Activated CD4-positive, alpha-beta T cell treated with anti-CD3 and anti-CD28 coated beads for 36 hours (primary cell): Measurements from ENCODE around the gene CLCA4. TPM values are rescaled to one million over a fixed set of nuclear protein-coding genes. Genes with fewer than 3 reads are reported as not detected.
"Not testable (repeated sequence)": the region's sequence is repeated elsewhere in the genome, so short reads cannot be mapped to it uniquely, and the experiment has no call there.

Experiments
- ATAC-seq: fragments of 200-7000 bp; cut with Tn5 transposase; one replicate; pipeline ENCODE4 v1.10.0; 2021; ENCODE audit warnings: mild to moderate bottlenecking, moderate library complexity
- CTCF ChIA-PET: fragments of 350-600 bp; sonication (Branson Sonifier 250); formaldehyde crosslinking; loops from one replicate; lab custom pipeline; 2021; ENCODE audit warnings: antibody characterized with exemption; lab: Charles Lee
- POLR2A ChIA-PET: fragments of 350-600 bp; sonication (Branson Sonifier 250); formaldehyde crosslinking; loops from one replicate; lab custom pipeline; 2021; ENCODE audit warnings: antibody characterized with exemption, inconsistent platforms; lab: Charles Lee
- DNase-seq: peaks from one replicate; pipeline ENCODE4 v3.0.0-alpha.2; 2020
- H3K27ac Mint-ChIP-seq: one replicate; pipeline ENCODE4 v1.8.0; 2021; ENCODE audit warnings: mixed read lengths
- H3K27me3 Mint-ChIP-seq: one replicate; pipeline ENCODE4 v1.8.0; 2021; ENCODE audit warnings: mixed read lengths
- H3K36me3 Mint-ChIP-seq: one replicate; pipeline ENCODE4 v1.8.0; 2021; ENCODE audit warnings: low read depth, mixed read lengths
- H3K4me1 Mint-ChIP-seq: one replicate; pipeline ENCODE4 v1.8.0; 2021; ENCODE audit warnings: mixed read lengths
- H3K4me3 Mint-ChIP-seq: one replicate; pipeline ENCODE4 v1.8.0; 2021; ENCODE audit warnings: mild to moderate bottlenecking, moderate library complexity, mixed read lengths
- H3K9me3 Mint-ChIP-seq: one replicate; pipeline ENCODE4 v1.8.0; 2021; ENCODE audit warnings: low read depth, mixed read lengths
- intact Hi-C, 2 experiments: fragments of 100-400 bp; cut with DNase I in 1 of 2; cut with micrococcal nuclease in 1 of 2; formaldehyde crosslinking; loops; one replicate each; pipeline versions ENCODE4 v1.14.2 to v1.15.1; 2022 to 2024; cut with DNase I, micrococcal nuclease
- total RNA-seq, 2 experiments: library from RNA; stranded (reverse); gene quantifications; one replicate each; pipeline ENCODE4 v1.2.3, GENCODE V29; 2021

CLCA4 gene, protein sequence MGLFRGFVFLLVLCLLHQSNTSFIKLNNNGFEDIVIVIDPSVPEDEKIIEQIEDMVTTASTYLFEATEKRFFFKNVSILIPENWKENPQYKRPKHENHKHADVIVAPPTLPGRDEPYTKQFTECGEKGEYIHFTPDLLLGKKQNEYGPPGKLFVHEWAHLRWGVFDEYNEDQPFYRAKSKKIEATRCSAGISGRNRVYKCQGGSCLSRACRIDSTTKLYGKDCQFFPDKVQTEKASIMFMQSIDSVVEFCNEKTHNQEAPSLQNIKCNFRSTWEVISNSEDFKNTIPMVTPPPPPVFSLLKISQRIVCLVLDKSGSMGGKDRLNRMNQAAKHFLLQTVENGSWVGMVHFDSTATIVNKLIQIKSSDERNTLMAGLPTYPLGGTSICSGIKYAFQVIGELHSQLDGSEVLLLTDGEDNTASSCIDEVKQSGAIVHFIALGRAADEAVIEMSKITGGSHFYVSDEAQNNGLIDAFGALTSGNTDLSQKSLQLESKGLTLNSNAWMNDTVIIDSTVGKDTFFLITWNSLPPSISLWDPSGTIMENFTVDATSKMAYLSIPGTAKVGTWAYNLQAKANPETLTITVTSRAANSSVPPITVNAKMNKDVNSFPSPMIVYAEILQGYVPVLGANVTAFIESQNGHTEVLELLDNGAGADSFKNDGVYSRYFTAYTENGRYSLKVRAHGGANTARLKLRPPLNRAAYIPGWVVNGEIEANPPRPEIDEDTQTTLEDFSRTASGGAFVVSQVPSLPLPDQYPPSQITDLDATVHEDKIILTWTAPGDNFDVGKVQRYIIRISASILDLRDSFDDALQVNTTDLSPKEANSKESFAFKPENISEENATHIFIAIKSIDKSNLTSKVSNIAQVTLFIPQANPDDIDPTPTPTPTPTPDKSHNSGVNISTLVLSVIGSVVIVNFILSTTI
- total RNA-seq: not detected

DNA sequence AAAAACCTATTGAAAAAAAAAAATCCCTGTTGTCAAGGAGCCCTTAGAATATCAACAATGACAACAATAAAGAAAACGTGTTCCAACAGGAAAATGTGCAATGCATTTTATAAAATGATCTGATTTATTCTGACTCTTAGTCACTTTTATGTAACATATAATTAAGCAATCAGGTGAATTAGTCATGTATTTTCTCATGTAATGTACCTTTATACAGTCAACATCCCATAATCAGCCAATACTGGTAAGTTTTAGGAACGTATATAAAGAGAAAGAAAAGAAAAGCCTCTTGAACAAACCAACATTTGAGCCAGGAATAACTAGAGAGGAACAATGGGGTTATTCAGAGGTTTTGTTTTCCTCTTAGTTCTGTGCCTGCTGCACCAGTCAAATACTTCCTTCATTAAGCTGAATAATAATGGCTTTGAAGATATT is at the start of gene CLCA4:
CLCA4 (plus strand) TSS at position 292 of the 435 bp plus-strand sequence; CDS start at position 334, 42 bp downstream.
- no peak for ATAC-seq
- Mint-ChIP-seq H3K27me3 (peaks cover 6% of the 10 kb centered on the region), H3K4me1 (no peaks in the 10 kb centered on the region), H3K4me3 (no peak within 1 kb of the TSS), H3K27ac (no peak within 1 kb of the TSS), H3K36me3 (no peaks in the 10 kb centered on the region), H3K9me3 (no peaks in the 10 kb centered on the region)
- CTCF ChIA-PET: no interaction called here
- intact Hi-C loops: no loop called here
- POLR2A ChIA-PET: no interaction called here
- no peak for DNase-seq

DNA sequence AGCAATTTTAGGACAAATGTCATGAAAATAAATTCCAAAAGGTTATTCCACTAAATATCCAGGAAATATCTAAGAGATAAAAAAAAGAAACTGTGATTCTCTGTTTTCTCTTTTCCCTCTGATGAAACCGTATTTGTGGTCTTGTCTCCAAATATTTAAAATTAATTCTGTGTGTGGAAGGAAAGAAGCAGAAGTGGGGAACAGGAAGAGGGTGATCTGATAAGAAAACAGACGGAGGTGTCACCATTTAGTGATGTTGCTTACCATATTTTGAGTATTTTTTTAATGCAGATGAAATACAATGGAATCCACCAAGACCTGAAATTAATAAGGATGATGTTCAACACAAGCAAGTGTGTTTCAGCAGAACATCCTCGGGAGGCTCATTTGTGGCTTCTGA is 48.6 kb upstream of the CLCA4 start:
- intact Hi-C loops: no loop called here
- no peak overlapping the region for H3K27ac Mint-ChIP-seq
- no peaks in the 10 kb centered on the region for H3K36me3 Mint-ChIP-seq
- peaks cover 4% of the 10 kb centered on the region for H3K27me3 Mint-ChIP-seq
- H3K9me3 Mint-ChIP-seq: no peaks in the 10 kb centered on the region
- H3K4me1 Mint-ChIP-seq: peaks cover 5% of the 10 kb centered on the region
- DNase-seq (no peak), ATAC-seq (no peak)
- CTCF ChIA-PET: interaction anchor here (1.0 to 5.0 kb wide), 7 partner anchors 9 to 233 kb away, joined by 3 to 37 read pairs (median 8); no protein-coding TSS in a partner anchor
- H3K4me3 Mint-ChIP-seq: no peak overlapping the region
- POLR2A ChIA-PET: no interaction called here

DNA sequence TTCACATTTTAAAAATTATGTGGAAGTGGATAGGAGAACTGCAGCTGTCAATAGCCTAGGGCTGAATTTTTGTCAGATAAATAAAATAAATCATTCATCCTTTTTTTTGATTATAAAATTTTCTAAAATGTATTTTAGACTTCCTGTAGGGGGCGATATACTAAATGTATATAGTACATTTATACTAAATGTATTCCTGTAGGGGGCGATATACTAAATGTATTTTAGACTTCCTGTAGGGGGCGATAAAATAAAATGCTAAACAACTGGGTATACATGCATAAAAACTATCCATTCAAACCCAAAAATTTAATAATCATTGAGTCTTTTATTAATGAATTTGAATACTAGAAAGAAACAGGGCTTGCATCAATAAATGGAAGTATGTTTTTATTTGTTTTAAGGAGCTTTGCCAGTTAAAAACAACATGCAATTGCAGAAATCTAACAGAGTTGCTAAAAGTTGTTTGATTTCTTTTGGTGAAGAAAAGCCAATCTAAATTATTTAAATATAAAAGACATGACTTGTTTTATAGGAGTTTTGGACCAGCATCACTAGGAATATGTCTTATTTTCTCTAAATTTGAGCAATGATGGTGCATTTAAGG is 46.8 kb upstream of the CLCA4 start:
- CTCF ChIA-PET: interaction anchor here (0.6 to 5.0 kb wide), 46 partner anchors 8 to 420 kb away, joined by 3 to 37 read pairs (median 4); partner anchors contain the start of genes CLCA2, ODF2L and SH3GLB1
- DNase-seq: no peak

DNA sequence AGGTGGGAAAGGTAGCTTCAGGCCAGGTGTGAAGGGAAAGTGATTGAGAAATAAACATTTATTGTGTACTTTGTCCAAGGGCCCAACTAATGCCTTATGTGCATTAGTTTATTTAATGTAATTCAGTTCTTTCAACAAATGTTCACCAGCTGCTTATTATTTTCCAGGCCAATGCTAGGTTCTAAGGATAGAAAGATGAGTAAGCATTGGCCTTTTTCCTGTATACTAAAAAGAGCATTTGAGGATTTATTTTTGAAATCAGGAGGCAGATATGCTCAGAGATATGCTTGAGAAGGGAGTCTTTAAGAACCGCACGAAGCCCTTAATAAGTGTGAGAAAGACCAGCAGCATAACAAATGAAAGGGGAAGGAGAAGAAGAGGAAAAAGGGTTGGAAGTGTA is 46.2 kb upstream of the CLCA4 start:
- no peaks in the 10 kb centered on the region for H3K36me3 Mint-ChIP-seq
- ATAC-seq (no peak), DNase-seq (no peak)
- CTCF ChIA-PET: interaction anchor here (0.6 to 5.0 kb wide), 34 partner anchors 9 to 311 kb away, joined by 3 to 37 read pairs (median 4); partner anchors contain the start of genes CLCA2, ODF2L and SH3GLB1
- POLR2A ChIA-PET: no interaction called here
- peaks cover 8% of the 10 kb centered on the region for H3K27me3 Mint-ChIP-seq
- no peak overlapping the region for H3K4me3 Mint-ChIP-seq
- intact Hi-C loops: loop anchor here (1.0 to 10.0 kb wide), 6 partner anchors 103 to 584 kb away; partner anchors contain the start of genes ODF2L (in 2 of the 2) and SH3GLB1 (in 1 of the 2)
- H3K9me3 Mint-ChIP-seq: no peaks in the 10 kb centered on the region
- no peak overlapping the region for H3K27ac Mint-ChIP-seq
- peaks cover 5% of the 10 kb centered on the region for H3K4me1 Mint-ChIP-seq

More for the DNA sequence above, 46.8 kb upstream of the CLCA4 start:
- ATAC-seq: peak; percentile 37
- POLR2A ChIA-PET: no interaction called here
- intact Hi-C loops: loop anchor here (1.0 to 10.0 kb wide), 6 partner anchors 103 to 585 kb away; partner anchors contain the start of genes ODF2L (in 2 of the 2) and SH3GLB1 (in 1 of the 2)
- Mint-ChIP-seq H3K9me3 (no peaks in the 10 kb centered on the region), H3K27me3 (peaks cover 8% of the 10 kb centered on the region), H3K27ac (no peak overlapping the region), H3K4me3 (no peak overlapping the region), H3K4me1 (peaks cover 5% of the 10 kb centered on the region), H3K36me3 (no peaks in the 10 kb centered on the region)

DNA sequence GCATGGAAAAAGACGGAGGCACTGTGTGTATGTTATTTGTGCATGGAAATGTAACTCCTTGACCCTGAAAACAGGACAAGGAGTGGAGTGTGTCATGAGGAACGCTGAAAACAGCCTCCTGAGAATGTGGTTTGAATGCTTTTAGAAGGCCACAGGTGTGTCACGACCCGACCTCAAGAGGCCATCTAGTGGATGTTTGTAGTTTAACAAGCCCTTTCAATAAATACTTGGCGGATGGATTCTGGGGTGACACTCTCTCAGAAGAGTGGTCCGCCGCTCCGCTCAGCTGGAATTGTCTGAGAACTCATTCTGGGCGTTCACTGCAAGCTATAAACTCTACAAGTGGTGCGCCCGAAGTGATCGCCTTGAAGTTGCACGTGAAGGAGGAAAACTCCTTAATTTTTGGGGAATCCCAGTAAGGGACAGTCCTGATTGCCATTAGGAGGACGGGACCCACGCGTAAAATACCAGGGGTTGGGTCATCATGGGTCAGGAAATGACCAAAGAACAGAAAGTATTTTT is 44.7 kb upstream of the CLCA4 start:
- H3K36me3 Mint-ChIP-seq, H3K4me1 Mint-ChIP-seq, POLR2A ChIA-PET, H3K27me3 Mint-ChIP-seq, H3K9me3 Mint-ChIP-seq: not testable (repeated sequence)
- peak overlapping the region; percentile 61 for H3K4me3 Mint-ChIP-seq
- intact Hi-C loops: loop anchor here (1.0 to 10.0 kb wide), 7 partner anchors 83 to 583 kb away; partner anchors contain the start of gene ODF2L (in 2 of the 2)
- DNase-seq (peak; percentile 59), ATAC-seq (peak; percentile 85)
- CTCF ChIA-PET: interaction anchor here (0.7 to 5.0 kb wide), 20 partner anchors 10 to 232 kb away, joined by 3 to 37 read pairs (median 4); partner anchors contain the start of genes ODF2L and SH3GLB1
- H3K27ac Mint-ChIP-seq: peak overlapping the region; percentile 33

DNA sequence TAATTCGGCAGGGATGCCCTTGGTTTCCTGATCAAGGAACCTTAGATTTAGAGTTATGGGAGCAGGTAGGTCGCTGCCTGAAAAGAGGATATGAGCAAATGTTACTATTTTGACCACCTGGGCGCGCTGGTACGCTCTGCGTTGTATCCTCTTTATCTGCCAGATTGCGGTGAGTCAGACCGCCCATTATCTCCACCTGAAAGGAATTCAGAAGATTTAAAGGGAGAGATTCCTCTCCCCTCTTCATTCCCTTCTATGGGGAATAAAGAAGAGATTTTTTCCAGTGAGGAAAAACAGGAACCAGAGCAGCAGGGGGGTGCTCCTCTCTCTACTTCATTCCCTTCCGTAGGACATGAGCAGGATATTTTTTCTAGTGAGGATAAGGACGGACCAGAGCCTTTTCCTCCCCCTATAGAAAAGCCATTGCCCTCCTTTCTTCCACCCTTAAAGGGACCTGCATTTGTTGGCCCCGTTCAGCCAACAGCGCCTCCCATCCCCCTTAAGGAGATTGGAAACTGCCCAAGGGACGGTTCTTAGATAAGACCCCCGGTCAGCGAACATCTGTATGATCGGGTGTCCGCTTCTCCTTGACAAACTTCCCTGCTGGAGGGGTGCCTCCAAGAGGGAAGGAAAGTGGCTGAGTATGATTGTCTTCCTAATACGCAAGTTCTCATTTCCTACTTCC is 44.0 kb upstream of the CLCA4 start:
- peaks cover 5% of the 10 kb centered on the region for H3K4me1 Mint-ChIP-seq
- CTCF ChIA-PET: interaction anchor here (0.7 to 5.0 kb wide), 15 partner anchors 13 to 231 kb away, joined by 3 to 37 read pairs (median 5); partner anchors contain the start of gene ODF2L
- POLR2A ChIA-PET: no interaction called here
- no peaks in the 10 kb centered on the region for H3K36me3 Mint-ChIP-seq
- no peaks in the 10 kb centered on the region for H3K9me3 Mint-ChIP-seq
- ATAC-seq: peak; percentile 34
- H3K27me3 Mint-ChIP-seq: peaks cover 9% of the 10 kb centered on the region
- H3K4me3 Mint-ChIP-seq: peak overlapping the region; percentile 61
- intact Hi-C loops: loop anchor here (1.0 to 10.0 kb wide), 7 partner anchors 84 to 582 kb away; partner anchors contain the start of gene ODF2L (in 2 of the 2)
- no peak overlapping the region for H3K27ac Mint-ChIP-seq
- peak; percentile 30 for DNase-seq

DNA sequence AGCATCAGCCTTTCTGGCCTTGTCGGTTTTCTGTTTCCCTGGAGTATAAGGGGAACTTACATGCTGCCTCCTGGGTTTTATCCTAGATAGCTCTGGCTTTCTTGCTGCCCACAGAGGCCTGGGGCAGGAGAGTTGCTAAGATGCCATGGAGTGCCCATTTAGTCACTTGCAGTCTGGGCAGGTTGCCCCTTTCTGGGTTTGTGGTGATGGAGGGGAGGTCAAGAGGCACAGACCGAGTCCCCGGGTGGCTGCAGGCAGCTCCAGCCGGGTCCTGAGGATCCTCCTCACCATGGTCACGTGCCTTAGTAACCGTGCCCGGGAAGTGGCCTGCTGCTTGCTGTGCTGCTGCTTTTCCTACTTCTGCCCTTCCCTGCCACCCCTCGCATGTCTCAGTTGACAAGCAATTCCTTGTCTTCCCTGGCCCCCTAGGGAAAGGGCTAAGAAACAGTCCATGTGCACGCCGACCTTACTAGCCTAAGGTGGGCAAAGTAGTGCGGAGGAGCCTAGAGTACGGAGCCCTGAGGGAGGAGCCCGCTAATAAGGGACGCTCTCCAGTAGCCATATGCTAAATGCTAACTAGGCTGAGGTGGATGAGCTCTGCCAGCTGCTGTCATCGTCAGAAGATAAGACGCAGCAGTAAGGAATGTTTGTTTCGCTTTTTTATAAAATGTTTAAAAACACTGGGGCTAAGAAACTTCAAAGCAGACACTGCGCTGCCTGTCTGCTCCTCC is 43.3 kb upstream of the CLCA4 start:
- Mint-ChIP-seq H3K36me3 (no peaks in the 10 kb centered on the region), H3K27ac (no peak overlapping the region), H3K4me3 (no peak overlapping the region), H3K4me1 (peaks cover 5% of the 10 kb centered on the region), H3K9me3 (no peaks in the 10 kb centered on the region), H3K27me3 (peaks cover 7% of the 10 kb centered on the region)
- ChIA-PET CTCF (interaction anchor here (1.2 to 5.0 kb wide), 8 partner anchors 13 to 241 kb away, joined by 3 to 37 read pairs (median 10); no protein-coding TSS in a partner anchor), POLR2A (no interaction called here)
- ATAC-seq (no peak), DNase-seq (no peak)
- intact Hi-C loops: loop anchor here (2.0 to 10.0 kb wide), 5 partner anchors 85 to 581 kb away; partner anchors contain the start of gene ODF2L (in 2 of the 2)

DNA sequence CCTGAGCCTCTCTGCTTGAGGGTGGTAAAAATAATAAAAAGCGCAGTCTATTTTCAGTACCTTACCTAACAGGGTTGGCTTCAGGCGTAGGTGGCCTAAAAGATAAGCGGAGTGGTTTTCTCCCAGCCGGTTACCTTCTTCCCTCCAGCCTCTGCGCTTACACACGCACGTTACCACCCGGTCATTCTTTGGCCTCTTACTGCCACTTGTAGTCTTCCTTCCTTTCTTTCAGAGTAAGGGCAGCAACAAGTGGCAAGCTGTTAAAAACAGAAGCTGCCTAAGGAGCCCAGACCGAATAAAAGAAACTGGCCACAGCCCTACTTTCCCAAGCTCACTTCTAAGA is 42.8 kb upstream of the CLCA4 start:
- Mint-ChIP-seq H3K4me3 (no peak overlapping the region), H3K4me1 (peaks cover 5% of the 10 kb centered on the region), H3K9me3 (no peaks in the 10 kb centered on the region), H3K36me3 (no peaks in the 10 kb centered on the region), H3K27me3 (peaks cover 7% of the 10 kb centered on the region), H3K27ac (no peak overlapping the region)
- ChIA-PET CTCF (interaction anchor here (0.6 to 3.5 kb wide), 10 partner anchors 12 to 578 kb away, joined by 3 to 18 read pairs (median 4); partner anchors contain the start of gene SH3GLB1), POLR2A (no interaction called here)
- intact Hi-C loops: loop anchor here (5.0 to 10.0 kb wide), 4 partner anchors 107 to 581 kb away; partner anchors contain the start of gene ODF2L (in 2 of the 2)
- peak; percentile 24 for ATAC-seq
- DNase-seq: no peak

DNA sequence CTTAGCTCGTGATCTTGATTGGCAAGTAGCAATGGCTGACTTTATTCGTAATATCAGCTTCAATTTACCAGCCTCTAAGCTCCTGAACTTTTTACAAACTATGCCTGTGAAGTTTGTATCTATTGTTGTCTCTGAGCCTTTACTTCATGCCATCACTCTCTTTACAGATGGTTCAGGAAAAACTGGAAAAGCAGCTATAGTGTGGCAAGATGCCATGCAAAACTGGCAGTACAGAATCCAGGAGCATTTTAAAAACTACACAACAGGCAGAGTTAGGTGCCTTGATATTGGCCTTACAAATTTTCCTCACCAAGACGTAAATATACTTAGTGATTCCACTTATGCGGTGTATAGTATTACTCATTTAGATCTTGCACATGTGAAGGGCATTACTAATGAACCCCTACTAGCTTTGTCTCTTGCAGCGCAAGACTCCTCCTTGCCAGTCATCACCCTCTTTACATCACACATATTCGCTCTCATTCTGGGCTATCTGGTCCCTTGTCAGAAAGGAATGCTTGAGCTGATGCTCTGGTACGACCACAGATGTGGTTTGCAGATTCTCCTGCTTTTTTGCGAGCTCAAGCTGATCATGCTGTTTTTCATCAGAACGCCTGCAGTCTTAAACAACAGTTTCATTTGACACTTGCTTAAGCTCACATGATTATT is 41.8 kb upstream of the CLCA4 start:
- ATAC-seq (no peak), DNase-seq (no peak)
- CTCF ChIA-PET: interaction anchor here (0.5 to 3.5 kb wide), 16 partner anchors 11 to 577 kb away, joined by 3 to 18 read pairs (median 3); partner anchors contain the start of gene SH3GLB1
- H3K36me3 Mint-ChIP-seq: no peaks in the 10 kb centered on the region
- intact Hi-C loops: loop anchor here (5.0 to 10.0 kb wide), 4 partner anchors 108 to 580 kb away; partner anchors contain the start of gene ODF2L (in 2 of the 2)
- H3K4me3 Mint-ChIP-seq: no peak overlapping the region
- POLR2A ChIA-PET: no interaction called here
- H3K27me3 Mint-ChIP-seq: peaks cover 7% of the 10 kb centered on the region
- peaks cover 5% of the 10 kb centered on the region for H3K4me1 Mint-ChIP-seq
- H3K27ac Mint-ChIP-seq: no peak overlapping the region
- H3K9me3 Mint-ChIP-seq: no peaks in the 10 kb centered on the region
